LNCaP clone FGC (cell line): ENCODE measurements around the gene ZNF593OS.

ENCODE experiments used
- DNase-seq: peaks from one replicate; pipeline ENCODE4 v3.0.0-alpha.2; 2011; ENCODE audit warnings: low read depth
- H3K4me3 ChIP-seq: 2 replicates; pipeline ENCODE4 v1.5.1; 2011; ENCODE audit warnings: mild to moderate bottlenecking, low read depth, low read length, control low read depth
- CTCF ChIP-seq: IDR thresholded peaks from 2 replicates; pipeline ENCODE4 v1.5.1; 2012; ENCODE audit warnings: mild to moderate bottlenecking; ENCODE audit not compliant: control insufficient read depth, insufficient read depth; ENCODE audit errors: extremely low read depth

The ZNF593OS gene

DNA sequence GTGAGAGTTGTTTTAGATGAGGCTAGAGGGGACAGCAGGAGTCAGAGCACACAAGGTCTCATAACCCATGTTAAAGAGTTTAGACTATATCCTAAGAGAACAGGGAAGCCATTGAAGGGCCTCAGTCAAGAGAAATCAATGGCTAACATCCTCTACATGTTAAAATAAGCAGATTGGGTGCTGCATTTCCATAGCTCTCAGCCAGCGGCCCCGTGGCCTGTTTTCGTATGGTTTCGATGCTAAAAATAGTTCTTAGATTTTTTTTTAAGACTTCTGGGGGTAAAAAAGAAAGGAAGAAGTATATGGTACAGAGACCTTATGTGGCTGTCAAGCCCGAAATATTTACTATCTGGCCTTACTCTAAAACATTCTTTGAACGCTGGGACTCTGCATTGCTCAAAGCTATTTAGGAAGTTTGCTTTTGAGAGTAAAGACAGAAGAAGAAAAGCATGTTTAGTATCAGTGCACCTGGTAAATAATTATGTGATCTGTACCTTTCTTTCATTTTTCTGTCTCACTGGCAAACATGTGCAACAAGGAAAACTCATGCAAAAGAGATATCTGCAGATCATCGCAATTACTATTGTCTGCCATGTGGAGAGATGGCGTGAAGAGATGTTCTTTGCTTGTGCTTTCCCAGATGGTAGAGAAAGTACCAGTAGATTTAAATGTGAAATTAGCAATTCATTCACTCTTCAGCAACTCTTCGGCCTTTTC lies 51.6 kb downstream of the ZNF593OS start:
- no peak for TF ChIP-seq CTCF
- no peak overlapping the region for H3K4me3 ChIP-seq
- no peak for DNase-seq
